ENCODE results near the gene NDUFA8. TPM values are rescaled to one million over a fixed set of nuclear protein-coding genes. Genes with fewer than 3 reads are reported as not detected.

The NDUFA8 gene
- total RNA-seq, 2 experiments from 2014 or later, result 48.3 to 52.5 TPM

DNA sequence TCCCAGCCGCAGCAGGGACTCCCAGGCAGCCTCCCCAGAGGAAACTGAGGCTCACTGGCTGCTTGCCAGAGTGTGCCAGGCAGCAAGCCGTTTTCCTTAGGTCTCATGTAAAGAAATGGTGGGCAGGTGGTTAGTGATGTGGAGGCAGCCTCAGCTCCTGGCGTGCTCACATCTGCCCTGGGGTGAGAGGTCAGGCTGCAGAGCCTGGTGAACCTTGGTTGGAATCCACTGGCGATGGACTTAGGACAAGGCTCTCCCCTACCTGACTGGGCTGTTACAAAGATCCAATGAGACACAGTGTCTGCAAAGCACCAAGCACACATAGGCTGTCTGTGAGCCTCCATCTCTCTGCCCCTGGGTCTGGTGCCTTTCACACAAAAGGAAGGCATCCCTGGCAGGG lies 38.3 kb upstream of the NDUFA8 start:
- intact Hi-C loops (cut with micrococcal nuclease), result no loop called here
- ChIA-PET POLR2A (no interaction called here), CTCF (no interaction called here)

DNA sequence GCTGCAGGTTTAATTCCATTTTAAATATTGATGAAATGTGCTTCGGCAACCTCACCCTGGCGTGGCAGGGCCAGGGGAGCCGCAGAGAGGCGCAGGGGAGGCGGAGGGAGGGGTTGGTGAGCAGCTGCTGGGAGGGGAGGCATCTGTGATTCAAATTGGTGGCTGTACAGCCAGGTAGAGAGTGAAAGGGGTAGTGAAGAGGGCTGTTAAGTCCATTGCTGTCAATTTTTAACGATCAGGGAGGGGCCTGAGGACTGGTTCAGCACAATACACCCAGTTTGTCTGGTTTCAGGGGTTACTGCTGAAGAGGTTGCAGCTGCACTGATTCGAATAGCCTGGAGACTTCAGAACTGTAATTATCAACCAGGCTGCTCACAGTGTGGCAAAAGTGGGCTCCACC lies 37.8 kb upstream of the NDUFA8 start:
- DNase-seq, result no peak
- ATAC-seq, result no peak
- H3K27ac Mint-ChIP-seq, result no peak overlapping the region
- ChIA-PET CTCF (no interaction called here), POLR2A (no interaction called here)
- intact Hi-C loops (cut with micrococcal nuclease), result no loop called here
- TF ChIP-seq, protein P1, sequence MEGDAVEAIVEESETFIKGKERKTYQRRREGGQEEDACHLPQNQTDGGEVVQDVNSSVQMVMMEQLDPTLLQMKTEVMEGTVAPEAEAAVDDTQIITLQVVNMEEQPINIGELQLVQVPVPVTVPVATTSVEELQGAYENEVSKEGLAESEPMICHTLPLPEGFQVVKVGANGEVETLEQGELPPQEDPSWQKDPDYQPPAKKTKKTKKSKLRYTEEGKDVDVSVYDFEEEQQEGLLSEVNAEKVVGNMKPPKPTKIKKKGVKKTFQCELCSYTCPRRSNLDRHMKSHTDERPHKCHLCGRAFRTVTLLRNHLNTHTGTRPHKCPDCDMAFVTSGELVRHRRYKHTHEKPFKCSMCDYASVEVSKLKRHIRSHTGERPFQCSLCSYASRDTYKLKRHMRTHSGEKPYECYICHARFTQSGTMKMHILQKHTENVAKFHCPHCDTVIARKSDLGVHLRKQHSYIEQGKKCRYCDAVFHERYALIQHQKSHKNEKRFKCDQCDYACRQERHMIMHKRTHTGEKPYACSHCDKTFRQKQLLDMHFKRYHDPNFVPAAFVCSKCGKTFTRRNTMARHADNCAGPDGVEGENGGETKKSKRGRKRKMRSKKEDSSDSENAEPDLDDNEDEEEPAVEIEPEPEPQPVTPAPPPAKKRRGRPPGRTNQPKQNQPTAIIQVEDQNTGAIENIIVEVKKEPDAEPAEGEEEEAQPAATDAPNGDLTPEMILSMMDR (IDR thresholded peaks at IDR 0.05), result no peak
- H3K27me3 Mint-ChIP-seq, result peaks cover 5% of the 10 kb centered on the region
- no peaks in the 10 kb centered on the region for H3K9me3 Mint-ChIP-seq
- H3K36me3 Mint-ChIP-seq (ENCODE audit: low read depth), result no peaks in the 10 kb centered on the region
- no peaks in the 10 kb centered on the region for H3K4me1 Mint-ChIP-seq (ENCODE audit: low read depth)
- H3K4me3 Mint-ChIP-seq, result no peak overlapping the region

More for the DNA sequence above, 38.3 kb upstream of the NDUFA8 start:
- Mint-ChIP-seq H3K9me3 (no peaks in the 10 kb centered on the region), H3K36me3 (ENCODE audit: low read depth) (no peaks in the 10 kb centered on the region), H3K27me3 (peaks cover 5% of the 10 kb centered on the region), H3K27ac (no peak overlapping the region), H3K4me1 (ENCODE audit: low read depth) (no peaks in the 10 kb centered on the region), H3K4me3 (no peak overlapping the region)
- ATAC-seq (no peak), DNase-seq (no peak)
- TF ChIP-seq, protein P1 (IDR thresholded peaks at IDR 0.05), result no peak

DNA sequence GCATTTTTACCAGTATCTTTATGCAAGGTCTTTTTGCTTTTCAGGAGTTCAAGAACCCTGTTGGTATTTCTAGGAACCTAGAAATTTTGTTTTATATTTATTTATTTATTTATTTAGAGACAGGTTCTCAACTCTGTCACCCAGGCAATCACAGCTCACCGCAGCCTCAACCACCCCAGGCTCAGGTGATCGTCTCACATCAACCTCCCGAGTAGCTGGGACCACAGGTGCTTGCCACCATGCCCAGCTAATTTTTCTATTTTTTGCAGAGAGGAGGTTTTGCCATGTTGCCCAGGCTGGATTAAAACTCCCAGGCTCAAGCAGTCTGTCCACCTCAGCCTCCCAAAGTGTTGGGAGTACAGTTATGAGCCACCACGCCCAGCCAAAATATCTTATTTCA lies 36.3 kb upstream of the NDUFA8 start:
- no peaks in the 10 kb centered on the region for H3K36me3 Mint-ChIP-seq (ENCODE audit: low read depth)
- peaks cover 5% of the 10 kb centered on the region for H3K27me3 Mint-ChIP-seq
- H3K4me3 Mint-ChIP-seq, result no peak overlapping the region
- DNase-seq, result no peak
- TF ChIP-seq, protein P1 (IDR thresholded peaks at IDR 0.05), result no peak
- ChIA-PET CTCF (no interaction called here), POLR2A (no interaction called here)
- no peak overlapping the region for H3K27ac Mint-ChIP-seq
- no peak for ATAC-seq
- H3K9me3 Mint-ChIP-seq, result no peaks in the 10 kb centered on the region
- intact Hi-C loops (cut with micrococcal nuclease), result no loop called here
- no peaks in the 10 kb centered on the region for H3K4me1 Mint-ChIP-seq (ENCODE audit: low read depth)

DNA sequence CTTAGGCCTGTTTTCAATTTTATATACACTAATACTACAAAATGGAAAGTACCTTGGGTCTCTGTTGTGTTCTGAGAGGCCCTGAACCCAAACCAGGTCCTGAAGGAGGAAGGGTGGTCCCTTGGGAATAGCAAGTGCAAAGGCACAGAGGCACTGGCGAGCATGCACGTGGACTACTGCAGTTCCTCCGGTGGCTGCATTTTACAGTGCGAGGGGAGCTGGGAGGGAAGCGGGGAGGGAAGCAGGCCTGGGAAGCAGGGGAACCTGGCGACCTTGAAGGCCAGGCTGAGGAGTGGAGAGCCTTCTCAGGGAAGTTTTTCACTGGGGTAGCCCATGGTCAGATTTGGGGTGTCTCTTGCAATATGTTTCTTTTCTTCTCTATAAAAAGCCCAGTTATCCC lies 34.1 kb upstream of the NDUFA8 start:
- ATAC-seq (no peak), DNase-seq (no peak)
- no peak overlapping the region for H3K27ac Mint-ChIP-seq
- H3K9me3 Mint-ChIP-seq, result no peaks in the 10 kb centered on the region
- no peaks in the 10 kb centered on the region for H3K36me3 Mint-ChIP-seq (ENCODE audit: low read depth)
- TF ChIP-seq, protein P1 (IDR thresholded peaks at IDR 0.05), result no peak
- intact Hi-C loops (cut with micrococcal nuclease), result no loop called here
- no peaks in the 10 kb centered on the region for H3K4me1 Mint-ChIP-seq (ENCODE audit: low read depth)
- CTCF ChIA-PET, result no interaction called here
- H3K27me3 Mint-ChIP-seq, result peaks cover 5% of the 10 kb centered on the region
- POLR2A ChIA-PET, result no interaction called here
- no peak overlapping the region for H3K4me3 Mint-ChIP-seq

DNA sequence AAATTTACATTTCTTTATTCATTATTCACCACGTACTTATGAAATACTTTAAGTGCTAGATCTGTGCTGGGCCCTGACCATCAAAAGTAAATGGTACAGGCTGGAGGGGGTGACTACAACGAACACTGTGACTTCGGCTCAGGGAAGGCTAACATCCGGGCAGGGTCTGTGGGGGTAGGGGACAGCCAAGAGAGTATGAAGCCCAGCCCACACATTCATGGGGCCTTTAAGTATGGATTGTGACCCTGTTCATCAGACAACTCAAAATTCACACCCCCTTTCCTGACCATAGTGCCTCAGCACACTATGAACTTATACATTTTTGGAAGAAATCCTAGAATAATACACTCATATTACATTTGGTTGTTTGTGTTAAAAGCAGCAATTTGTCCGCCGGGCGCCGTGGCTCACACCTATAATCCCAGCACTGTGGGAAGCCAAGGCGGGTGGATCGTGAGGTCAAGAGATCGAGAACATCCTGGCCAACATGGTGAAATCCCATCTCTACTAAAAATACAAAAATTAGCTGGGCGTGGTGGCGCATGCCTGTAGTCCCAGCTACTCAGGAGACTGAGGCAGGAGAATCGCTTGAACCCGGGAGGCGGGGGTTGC lies 33.4 kb upstream of the NDUFA8 start:
- ChIA-PET CTCF (no interaction called here), POLR2A (interaction anchor here (0.8 kb wide), 1 partner anchor 10 kb away, joined by 3 read pairs; no protein-coding TSS in a partner anchor)
- intact Hi-C loops (cut with micrococcal nuclease), result no loop called here
- no peaks in the 10 kb centered on the region for H3K36me3 Mint-ChIP-seq (ENCODE audit: low read depth)
- no peak overlapping the region for H3K27ac Mint-ChIP-seq
- H3K9me3 Mint-ChIP-seq, result no peaks in the 10 kb centered on the region
- DNase-seq, result no peak
- no peak for ATAC-seq
- TF ChIP-seq, protein P1 (IDR thresholded peaks at IDR 0.05), result no peak
- no peak overlapping the region for H3K4me3 Mint-ChIP-seq
- no peaks in the 10 kb centered on the region for H3K4me1 Mint-ChIP-seq (ENCODE audit: low read depth)
- peaks cover 2% of the 10 kb centered on the region for H3K27me3 Mint-ChIP-seq
